Endothelial cell of umbilical vein (primary cell): ENCODE results near the gene BCL7A. TPM values are rescaled to one million over a fixed set of nuclear protein-coding genes. Genes with fewer than 3 reads are reported as not detected.

Experiments used
- BruUV-seq: library from RNA; stranded (reverse); fragments of 400-500 nt; replicated peaks from 2 replicates; lab custom pipeline; 2021; lab: Mats Ljungman, UMichigan
- CTCF ChIA-PET: fragments of 300-600, 350-600 bp; sonication (Branson Sonifier 250); formaldehyde crosslinking; loops from one replicate; lab custom pipeline; 2021; ENCODE audit warnings: antibody characterized with exemption, inconsistent platforms; lab: Charles Lee
- POLR2A ChIA-PET: fragments of 300-600, 350-600 bp; sonication (Branson Sonifier 250); formaldehyde crosslinking; loops from one replicate; lab custom pipeline; 2021; ENCODE audit warnings: antibody characterized with exemption, inconsistent platforms; lab: Charles Lee
- DNase-seq: peaks from one replicate; pipeline ENCODE4 v3.0.0-alpha.2; 2011; ENCODE audit warnings: low read depth, low spot score
- FAIRE-seq: peaks from 2 replicates; lab custom pipeline; 2011; peaks lifted over from hg19 to GRCh38; lab: Jason Lieb, UNC
- H2AFZ ChIP-seq: 2 replicates; pipeline ENCODE4 v1.6.0; 2012; ENCODE audit warnings: low read depth, low read length, control low read depth, inconsistent platforms
- H3K27ac ChIP-seq: 2 replicates; pipeline ENCODE4 v1.5.1; 2011; ENCODE audit warnings: low read depth, mild to moderate bottlenecking, control low read depth, low read length, moderate library complexity; ENCODE audit not compliant: insufficient read depth
- H3K27me3 ChIP-seq, 2 experiments: 2 replicates each; pipeline versions ENCODE4 v1.6.0 to v1.6.1; 2011; ENCODE audit warnings: low read length in 2 of 2, mixed read lengths in 1 of 2; ENCODE audit not compliant: control insufficient read depth in 2 of 2, insufficient read depth in 2 of 2
- H3K36me3 ChIP-seq, 2 experiments: 2 replicates in 1 of 2; 3 replicates in 1 of 2; pipeline ENCODE4 v1.5.1; 2011; ENCODE audit warnings: low read length in 2 of 2, mild to moderate bottlenecking in 1 of 2, moderate library complexity in 1 of 2; ENCODE audit not compliant: control insufficient read depth in 2 of 2, insufficient read depth in 2 of 2; ENCODE audit errors: extremely low read depth in 1 of 2
- H3K4me1 ChIP-seq: 3 replicates; pipeline ENCODE4 v1.5.1; 2011; ENCODE audit warnings: mild to moderate bottlenecking, low read length; ENCODE audit not compliant: control insufficient read depth, insufficient read depth; ENCODE audit errors: extremely low read depth
- H3K4me2 ChIP-seq: 2 replicates; pipeline ENCODE4 v1.6.1; 2011; ENCODE audit warnings: low read length, control low read depth, mixed read lengths; ENCODE audit not compliant: insufficient read depth
- H3K4me3 ChIP-seq, 3 experiments: fragments of 200-600 bp in 1 of 3; sonication (generic), shearing (Covaris generic) in 1 of 3; replicated peaks in 1 of 3; 2 replicates each; pipeline ENCODE4 v1.5.1; 2011 to 2016; ENCODE audit warnings: control low read depth in 3 of 3, low read length in 3 of 3, mild to moderate bottlenecking in 2 of 3, inconsistent platforms in 1 of 3, low read depth in 1 of 3, moderate library complexity in 1 of 3; ENCODE audit not compliant: insufficient read depth in 1 of 3
- H3K79me2 ChIP-seq: 2 replicates; pipeline ENCODE4 v1.6.0; 2012; ENCODE audit warnings: low read length, inconsistent platforms; ENCODE audit not compliant: control insufficient read depth, insufficient read depth
- H3K9ac ChIP-seq: replicated peaks from 2 replicates; pipeline ENCODE3; 2011; ENCODE audit warnings: low read length, control low read depth; ENCODE audit not compliant: insufficient read depth; ENCODE audit errors: extremely low read depth
- H3K9me1 ChIP-seq: replicated peaks from 3 replicates; pipeline ENCODE4 v1.6.0; 2011; ENCODE audit warnings: mild to moderate bottlenecking, low read length; ENCODE audit not compliant: control insufficient read depth, insufficient read depth; ENCODE audit errors: extremely low read depth
- H3K9me3 ChIP-seq: replicated peaks from 2 replicates; pipeline ENCODE4 v1.5.1; 2012; ENCODE audit warnings: low read length, inconsistent platforms; ENCODE audit not compliant: control insufficient read depth, insufficient read depth
- H4K20me1 ChIP-seq: replicated peaks from 2 replicates; pipeline ENCODE3; 2011; ENCODE audit warnings: mild to moderate bottlenecking, low read length; ENCODE audit not compliant: control insufficient read depth, insufficient read depth; ENCODE audit errors: extremely low read depth
- FOS ChIP-seq: IDR thresholded peaks from 2 replicates; pipeline ENCODE4 v1.6.1; 2011; ENCODE audit warnings: mild to moderate bottlenecking, low read length, moderate library complexity, borderline replicate concordance; ENCODE audit not compliant: insufficient read depth
- GATA2 ChIP-seq: IDR thresholded peaks from 2 replicates; pipeline ENCODE4 v1.7.0; 2011; ENCODE audit warnings: low read depth, mild to moderate bottlenecking, moderate library complexity, mixed read lengths, low read length; ENCODE audit not compliant: insufficient read length, insufficient read depth
- JUN ChIP-seq: IDR thresholded peaks from 2 replicates; pipeline ENCODE4 v1.6.1; 2011; ENCODE audit warnings: borderline replicate concordance, low read depth; ENCODE audit not compliant: insufficient read length, insufficient read depth
- MAX ChIP-seq: IDR thresholded peaks from 2 replicates; pipeline ENCODE4 v1.6.1; 2011; ENCODE audit not compliant: insufficient read depth, insufficient read length
- MYC ChIP-seq: IDR thresholded peaks from one replicate; pipeline ENCODE4 v1.6.1; 2011; ENCODE audit warnings: mild to moderate bottlenecking, low read depth, low read length
- POLR2A ChIP-seq: IDR thresholded peaks from 2 replicates; pipeline ENCODE4 v1.6.1; 2012; ENCODE audit warnings: low read depth, mild to moderate bottlenecking, control low read depth, low read length
- POLR2AphosphoS5 ChIP-seq: IDR thresholded peaks from 2 replicates; pipeline ENCODE4 v1.6.1; 2012; ENCODE audit warnings: low read depth, mild to moderate bottlenecking, control low read depth, low read length, moderate library complexity; ENCODE audit not compliant: insufficient read depth
- dilution Hi-C: fragments of 300-500 bp; cut with MboI; formaldehyde crosslinking; loops from one replicate; pipeline ENCODE4 v1.15.0; 2019; ENCODE audit warnings: low sequenced_read_pairs; ENCODE audit not compliant: extremely low pct_ligation_motif_present
- intact Hi-C: fragments of 100-400 bp; cut with micrococcal nuclease; formaldehyde crosslinking; loops from one replicate; pipeline ENCODE4 v1.10.0; 2022
- polyA plus RNA-seq, 4 experiments: library from polyadenylated mRNA; depleted of rRNA in 3 of 4; stranded (reverse) in 3 of 4; unstranded in 1 of 4; fragments of >200 nt; gene quantifications; 2 replicates each; pipeline versions ENCODE4 v1.2.1 to v1.2.3, GENCODE V29; 2011 to 2012; ENCODE audit warnings: missing spikeins in 1 of 4
- total RNA-seq: library from RNA; stranded (reverse); gene quantifications from 2 replicates; pipeline ENCODE4 v1.2.3, GENCODE V29; 2021
- TF ChIP-seq, protein P1 (sequence below), 2 donors: IDR thresholded peaks; 1 replicate in 1 of 2; 2 replicates in 1 of 2; pipeline ENCODE4 v1.5.1; 2011; ENCODE audit warnings: low read length in 2 of 2, mild to moderate bottlenecking in 2 of 2, moderate library complexity in 2 of 2, control low read depth in 1 of 2, inconsistent platforms in 1 of 2, low read depth in 1 of 2; ENCODE audit not compliant: insufficient read depth in 1 of 2; ENCODE audit errors: extremely low read depth in 1 of 2

The BCL7A gene
- total and polyA plus RNA-seq, 2 donors (not counting 3 experiments of a cell fraction or from before 2014, with no cell fraction given), result 9.7 to 11.1 TPM

DNA sequence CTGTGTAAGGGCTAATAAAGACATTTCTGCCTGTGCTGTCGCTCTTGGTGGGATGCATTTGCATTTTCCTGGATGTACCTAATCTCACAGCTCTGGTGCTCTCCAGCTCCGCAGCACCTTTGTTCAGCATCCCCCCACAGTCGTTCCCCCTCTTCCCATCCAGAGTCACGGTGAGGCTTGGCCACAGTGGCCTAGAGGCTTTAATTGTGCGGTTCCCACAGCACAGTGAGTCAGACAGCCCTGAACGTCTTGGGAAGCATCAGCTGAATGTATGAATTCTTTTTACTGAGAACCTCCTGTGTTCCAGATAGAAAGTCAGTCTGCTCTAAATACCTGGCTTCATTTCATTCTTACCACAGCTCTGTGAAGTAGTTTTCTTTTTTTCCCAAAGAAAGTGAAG lies 85.6 kb downstream of the BCL7A start:
- Histone ChIP-seq H2AFZ (no peak overlapping the region), H3K9me1 (no peaks in the 10 kb centered on the region), H3K27ac (no peak overlapping the region), H3K4me2 (no peak overlapping the region), H3K79me2 (peaks cover 60% of the 10 kb centered on the region), H3K27me3 (no peaks in the 10 kb centered on the region), H4K20me1 (no peaks in the 10 kb centered on the region), H3K4me1 (peaks cover 6% of the 10 kb centered on the region), H3K9ac (no peak overlapping the region), H3K4me3 (no peak overlapping the region), H3K9me3 (no peaks in the 10 kb centered on the region), H3K36me3 (no peaks in the 10 kb centered on the region)
- ChIA-PET CTCF (interaction anchor here (1.0 to 3.8 kb wide), 8 partner anchors 9 to 191 kb away, joined by 3 to 19 read pairs (median 6); no protein-coding TSS in a partner anchor), POLR2A (no interaction called here)
- dilution Hi-C loops (no loop called here), intact Hi-C loops (loop anchor here (5.0 kb wide), 1 partner anchor 45 kb away; no protein-coding TSS in a partner anchor)
- DNase-seq, result no peak
- FAIRE-seq, result no peak
- no TSS peak for BruUV-seq
- TF ChIP-seq JUN (no peak), FOS (no peak), MYC (no peak), POLR2AphosphoS5 (no peak), POLR2A (no peak), GATA2 (no peak), MAX (no peak)

GRCh38 chr12:122111089-122111641 lies 89.5 kb downstream of the BCL7A start:
- DNase-seq (no peak), FAIRE-seq (no peak)
- H3K79me2 ChIP-seq, result peaks cover 41% of the 10 kb centered on the region
- H2AFZ ChIP-seq, result no peak overlapping the region
- CTCF ChIA-PET, result interaction anchor here (0.7 to 2.4 kb wide), 7 partner anchors 12 to 79 kb away, joined by 3 to 9 read pairs (median 3); no protein-coding TSS in a partner anchor
- no peak overlapping the region for H3K27ac ChIP-seq
- H3K9me1 ChIP-seq, result no peaks in the 10 kb centered on the region
- no peaks in the 10 kb centered on the region for H4K20me1 ChIP-seq
- no peaks in the 10 kb centered on the region for H3K9me3 ChIP-seq
- dilution Hi-C loops (no loop called here), intact Hi-C loops (no loop called here)
- TF ChIP-seq POLR2AphosphoS5 (no peak), GATA2 (no peak), POLR2A (no peak), JUN (no peak), MYC (no peak)
- TF ChIP-seq, protein P1, sequence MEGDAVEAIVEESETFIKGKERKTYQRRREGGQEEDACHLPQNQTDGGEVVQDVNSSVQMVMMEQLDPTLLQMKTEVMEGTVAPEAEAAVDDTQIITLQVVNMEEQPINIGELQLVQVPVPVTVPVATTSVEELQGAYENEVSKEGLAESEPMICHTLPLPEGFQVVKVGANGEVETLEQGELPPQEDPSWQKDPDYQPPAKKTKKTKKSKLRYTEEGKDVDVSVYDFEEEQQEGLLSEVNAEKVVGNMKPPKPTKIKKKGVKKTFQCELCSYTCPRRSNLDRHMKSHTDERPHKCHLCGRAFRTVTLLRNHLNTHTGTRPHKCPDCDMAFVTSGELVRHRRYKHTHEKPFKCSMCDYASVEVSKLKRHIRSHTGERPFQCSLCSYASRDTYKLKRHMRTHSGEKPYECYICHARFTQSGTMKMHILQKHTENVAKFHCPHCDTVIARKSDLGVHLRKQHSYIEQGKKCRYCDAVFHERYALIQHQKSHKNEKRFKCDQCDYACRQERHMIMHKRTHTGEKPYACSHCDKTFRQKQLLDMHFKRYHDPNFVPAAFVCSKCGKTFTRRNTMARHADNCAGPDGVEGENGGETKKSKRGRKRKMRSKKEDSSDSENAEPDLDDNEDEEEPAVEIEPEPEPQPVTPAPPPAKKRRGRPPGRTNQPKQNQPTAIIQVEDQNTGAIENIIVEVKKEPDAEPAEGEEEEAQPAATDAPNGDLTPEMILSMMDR (IDR thresholded peaks at IDR 0.05; ENCODE audit: extremely low read depth in 1 of 2, insufficient read depth in 1 of 2, low read depth in 1 of 2, low read length in 2 of 2), result no peak
- no peaks in the 10 kb centered on the region for H3K27me3 ChIP-seq
- no peak overlapping the region for H3K4me2 ChIP-seq
- no peak overlapping the region for H3K9ac ChIP-seq
- H3K36me3 ChIP-seq, result no peaks in the 10 kb centered on the region
- peaks cover 6% of the 10 kb centered on the region for H3K4me1 ChIP-seq
- H3K4me3 ChIP-seq, result no peak overlapping the region
- POLR2A ChIA-PET, result no interaction called here
- BruUV-seq, result no TSS peak
